HepG2 (cell line): ENCODE results near the gene OSGIN1. TPM values are rescaled to one million over a fixed set of nuclear protein-coding genes. Genes with fewer than 3 reads are reported as not detected.

Source experiments
- ATAC-seq: fragments of 200-7000 bp; cut with Tn5 transposase; 3 replicates; pipeline ENCODE4 v1.9.1; 2020; ENCODE audit warnings: mild to moderate bottlenecking, moderate library complexity
- BruUV-seq: library from RNA; stranded (reverse); fragments of 400-500 nt; replicated peaks from 2 replicates; lab custom pipeline; 2021; lab: Mats Ljungman, UMichigan
- CTCF ChIA-PET: fragments of 300-600 bp; formaldehyde crosslinking; extraction: SDS; loops from one replicate; lab custom pipeline; 2021; ENCODE audit warnings: low total read pairs, inconsistent platforms, low intra/inter-chr PET ratio; lab: Yijun Ruan, JAX
- POLR2A ChIA-PET: fragments of 350-600 bp; sonication (Branson Sonifier 250); formaldehyde crosslinking; loops from one replicate; lab custom pipeline; 2020; ENCODE audit warnings: antibody characterized with exemption, inconsistent platforms; lab: Yijun Ruan, JAX
- DNase-seq: peaks from one replicate; pipeline ENCODE4 v3.0.0-alpha.2; 2015; ENCODE audit warnings: low spot score
- FAIRE-seq: peaks from 3 replicates; lab custom pipeline; 2011; peaks lifted over from hg19 to GRCh38; lab: Jason Lieb, UNC
- H2AFZ ChIP-seq: one replicate; pipeline ENCODE4 v1.6.1; 2011; ENCODE audit warnings: low read length, inconsistent platforms
- H3K27ac ChIP-seq: fragments of 300-600 bp; 3 replicates; pipeline ENCODE4 v1.8.0; 2011; ENCODE audit warnings: mixed run types, mild to moderate bottlenecking, mixed read lengths, low read length, inconsistent platforms; ENCODE audit not compliant: insufficient read depth; ENCODE audit errors: extremely low read length
- H3K27me3 ChIP-seq, 2 experiments: fragments of 200-600 bp in 1 of 2; 2 replicates in 1 of 2; 3 replicates in 1 of 2; pipeline versions ENCODE4 v1.6.0 to v1.8.0; 2011; ENCODE audit warnings: low read length in 2 of 2, mild to moderate bottlenecking in 2 of 2, moderate library complexity in 2 of 2, inconsistent platforms in 1 of 2; ENCODE audit not compliant: insufficient read depth in 2 of 2, control insufficient read depth in 1 of 2
- H3K36me3 ChIP-seq, 2 experiments: fragments of 200-600 bp in 1 of 2; replicated peaks in 1 of 2; 2 replicates in 1 of 2; 3 replicates in 1 of 2; pipeline versions ENCODE4 v1.5.1 to v1.8.0; 2011; ENCODE audit warnings: low read length in 2 of 2, inconsistent platforms in 1 of 2; ENCODE audit not compliant: insufficient read depth in 2 of 2, control insufficient read depth in 1 of 2
- H3K4me1 ChIP-seq: 2 replicates; pipeline ENCODE4 v1.5.1; 2012; ENCODE audit warnings: low read length, inconsistent platforms; ENCODE audit not compliant: insufficient read depth
- H3K4me2 ChIP-seq: 2 replicates; pipeline ENCODE4 v1.6.0; 2011; ENCODE audit warnings: low read depth, low read length, inconsistent platforms
- H3K4me3 ChIP-seq, 3 experiments: fragments of 200-600 bp in 1 of 3; sonication (generic), shearing (Covaris generic) in 1 of 3; replicated peaks in 1 of 3; 2 replicates each; pipeline ENCODE4 v1.5.1; 2011 to 2016; ENCODE audit warnings: low read length in 3 of 3, inconsistent platforms in 2 of 3, low read depth in 2 of 3, mild to moderate bottlenecking in 2 of 3, control low read depth in 1 of 3, mixed read lengths in 1 of 3; ENCODE audit not compliant: insufficient read depth in 1 of 3
- H3K79me2 ChIP-seq: one replicate; pipeline ENCODE4 v1.6.1; 2011; ENCODE audit warnings: low read length, inconsistent platforms; ENCODE audit not compliant: insufficient read depth
- H3K9ac ChIP-seq: 2 replicates; pipeline ENCODE4 v1.6.0; 2011; ENCODE audit warnings: mild to moderate bottlenecking, low read depth, low read length, inconsistent platforms; ENCODE audit not compliant: insufficient read depth
- H3K9me3 ChIP-seq: 2 replicates; pipeline ENCODE4 v1.5.1; 2012; ENCODE audit warnings: mild to moderate bottlenecking, low read length
- H4K20me1 ChIP-seq: 2 replicates; pipeline ENCODE4 v1.6.0; 2011; ENCODE audit warnings: inconsistent platforms, mild to moderate bottlenecking, low read length, moderate library complexity; ENCODE audit not compliant: insufficient read depth
- AGO2 ChIP-seq: fragments of 200-400 bp; formaldehyde crosslinking; optimal IDR thresholded peaks from 2 replicates; pipeline ENCODE3; 2017; ENCODE audit warnings: mild to moderate bottlenecking, low read depth, low read length, moderate library complexity
- CENPX ChIP-seq: sonication (generic); formaldehyde crosslinking; IDR thresholded peaks from 2 replicates; pipeline ENCODE4 v1.9.0; 2021; ENCODE audit warnings: mild to moderate bottlenecking, missing genetic modification reagents, moderate library complexity
- FIP1L1 ChIP-seq: fragments of 200-400 bp; formaldehyde crosslinking; IDR thresholded peaks from 2 replicates; pipeline ENCODE4 v1.6.1; 2018; ENCODE audit warnings: low read depth, mild to moderate bottlenecking, low read length, moderate library complexity, borderline replicate concordance; ENCODE audit not compliant: insufficient read depth
- FLYWCH1 ChIP-seq: sonication (generic); formaldehyde crosslinking; IDR thresholded peaks from 2 replicates; pipeline ENCODE4 v1.8.1; 2023; ENCODE audit warnings: mild to moderate bottlenecking, missing genetic modification reagents
- NR3C1 ChIP-seq: sonication (generic); formaldehyde crosslinking; IDR thresholded peaks from 2 replicates; pipeline ENCODE4 v1.4.0; 2020; ENCODE audit warnings: missing genetic modification reagents
- RBFOX2 ChIP-seq: fragments of 200-400 bp; formaldehyde crosslinking; IDR thresholded peaks from 2 replicates; pipeline ENCODE4 v1.6.1; 2017; ENCODE audit warnings: low read depth, mild to moderate bottlenecking, low read length
- REPIN1 ChIP-seq: sonication (generic); formaldehyde crosslinking; IDR thresholded peaks from 2 replicates; pipeline ENCODE4 v1.8.0; 2022; ENCODE audit warnings: missing genetic modification reagents, low read depth, mild to moderate bottlenecking, borderline replicate concordance
- THYN1 ChIP-seq: sonication (generic); formaldehyde crosslinking; IDR thresholded peaks from 2 replicates; pipeline ENCODE4 v1.8.1; 2023; ENCODE audit warnings: low read depth, mild to moderate bottlenecking, moderate library complexity, missing genetic modification reagents, borderline replicate concordance
- WGBS: methylation state at CpG from one replicate; pipeline ENCODE4 v1.1.6; 2017; ENCODE audit warnings: low lambda C conversion rate; 5-methylcytosine and 5-hydroxymethylcytosine counted together
- in situ Hi-C: cut with HindIII; loops from 2 replicates; pipeline ENCODE4 v1.10.0; 2017; ENCODE audit warnings: low pct_unique_long_range_greater_than_20kb; ENCODE audit not compliant: extremely low pct_ligation_motif_present
- intact Hi-C: fragments of 100-400 bp; cut with micrococcal nuclease; formaldehyde crosslinking; loops from one replicate; pipeline ENCODE4 v1.10.0; 2022; ENCODE audit not compliant: unreplicated experiment
- polyA plus RNA-seq, 8 experiments: library from polyadenylated mRNA; depleted of rRNA in 3 of 8; stranded (reverse) in 7 of 8; unstranded in 1 of 8; fragments of >200 nt; fragmentation: Illumina TruSeq in 4 of 8; extraction: Trizol in 4 of 8; gene quantifications; 2 replicates each; pipeline versions ENCODE4 v1.2.1 to v1.2.3, GENCODE V29; 2011 to 2016; ENCODE audit warnings: low read depth in 4 of 8, missing spikeins in 1 of 8, mixed read lengths in 1 of 8; ENCODE audit not compliant: insufficient read depth in 1 of 8
- total RNA-seq, 5 experiments: library from RNA; depleted of rRNA; stranded (reverse); fragments of >200 nt; fragmentation: Illumina TruSeq; extraction: Trizol; gene quantifications; 2 replicates each; pipeline ENCODE4 v1.2.3, GENCODE V29; 2016; ENCODE audit warnings: low read depth in 1 of 5

The OSGIN1 gene
- total and polyA plus RNA-seq, 2 of the 13 experiments (the other 11 are each of a cell fraction or from before 2014, with no cell fraction given), result 20.5 to 27.1 TPM

DNA sequence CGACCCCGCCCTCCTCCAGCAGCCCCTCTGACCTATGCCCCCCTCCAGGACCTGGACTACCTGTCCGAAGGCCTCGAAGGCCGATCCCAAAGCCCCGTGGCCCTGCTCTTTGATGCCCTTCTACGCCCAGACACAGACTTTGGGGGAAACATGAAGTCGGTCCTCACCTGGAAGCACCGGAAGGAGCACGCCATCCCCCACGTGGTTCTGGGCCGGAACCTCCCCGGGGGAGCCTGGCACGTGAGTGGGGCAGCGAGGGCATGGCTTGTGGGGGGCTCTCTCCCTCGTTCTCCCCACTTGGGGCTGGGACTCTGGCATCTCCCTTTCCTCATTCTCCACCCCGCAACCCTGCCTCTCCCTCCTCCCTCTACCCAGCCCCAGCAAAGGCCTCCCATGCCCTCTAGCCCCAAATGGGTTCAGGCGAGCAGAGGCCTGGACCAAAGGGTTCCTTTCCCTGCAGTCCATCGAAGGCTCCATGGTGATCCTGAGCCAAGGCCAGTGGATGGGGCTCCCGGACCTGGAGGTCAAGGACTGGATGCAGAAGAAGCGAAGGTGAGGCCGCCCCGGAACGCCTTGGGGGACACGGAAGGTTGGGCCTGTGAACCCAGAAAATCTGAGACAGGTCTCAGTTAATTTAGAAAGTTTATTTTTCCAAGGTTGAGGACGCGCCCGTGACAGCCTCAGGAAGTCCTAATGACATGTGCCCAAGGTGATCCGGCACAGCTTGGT lies 7.6 kb downstream of the OSGIN1 start:
- no peak overlapping the region for H3K9ac ChIP-seq
- no peak overlapping the region for H3K27ac ChIP-seq
- no peak overlapping the region for H2AFZ ChIP-seq
- peaks cover 18% of the 10 kb centered on the region; the same call in 1 of the 2 replicates for H4K20me1 ChIP-seq
- peaks cover 55 to 90% of the 10 kb centered on the region in 2 experiments for H3K36me3 ChIP-seq
- FAIRE-seq (no peak), DNase-seq (no peak)
- intact Hi-C loops (no loop called here), in situ Hi-C loops (loop anchor here (25.0 kb wide), 1 partner anchor 227 kb away; the partner anchor contains the start of genes ADAD2 and TAF1C)
- peaks cover 4% of the 10 kb centered on the region for H3K79me2 ChIP-seq
- no peak overlapping the region for H3K4me3 ChIP-seq
- H3K27me3 ChIP-seq, result no peaks in the 10 kb centered on the region
- BruUV-seq, result no TSS peak
- POLR2A ChIA-PET, result no interaction called here
- TF ChIP-seq AGO2 (peak; percentile 79), RBFOX2 (0 out of 2 replicates have a peak, but pooled peaks have one; percentile 50), FLYWCH1 (no peak)
- TF ChIP-seq, all 625 proteins: peak for 2
- H3K9me3 ChIP-seq, result no peaks in the 10 kb centered on the region
- CTCF ChIA-PET, result no interaction called here
- no peak overlapping the region for H3K4me2 ChIP-seq
- H3K4me1 ChIP-seq, result peaks cover 14% of the 10 kb centered on the region; the same call in 1 of the 2 replicates
- WGBS, result 96% methylated on average over 29 of the region's 29 CpGs
- no peak for ATAC-seq

DNA sequence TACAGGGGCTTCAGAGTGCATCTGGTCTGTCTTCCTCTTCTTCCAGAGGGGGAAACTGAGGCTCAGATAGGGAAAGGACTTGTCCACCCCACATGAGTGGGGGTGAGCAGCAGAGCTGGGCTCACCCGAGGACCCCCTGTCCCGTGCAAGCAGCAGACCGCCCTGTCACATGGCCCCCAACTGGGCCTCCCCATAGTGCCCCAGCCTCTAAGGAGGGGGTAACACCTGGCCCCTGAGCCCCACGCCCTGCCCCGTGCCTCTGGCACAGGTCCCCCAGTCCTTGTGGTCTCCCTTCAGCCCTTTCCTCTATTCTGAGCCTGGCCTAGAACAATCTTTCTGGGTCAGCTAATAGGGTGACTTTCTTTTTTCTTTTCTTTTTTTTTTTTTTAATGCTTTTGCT lies 8.6 kb downstream of the OSGIN1 start:
- Histone ChIP-seq H3K27me3 (no peaks in the 10 kb centered on the region), H3K9me3 (no peaks in the 10 kb centered on the region), H3K36me3 (peaks cover 54 to 82% of the 10 kb centered on the region in 2 experiments)
- ChIA-PET CTCF (no interaction called here), POLR2A (no interaction called here)
- TF ChIP-seq NR3C1 (CRISPR knock-in tag) (no peak), CENPX (CRISPR knock-in tag) (no peak), RBFOX2 (peak; percentile 55), THYN1 (CRISPR knock-in tag) (no peak), AGO2 (peak; percentile 32), REPIN1 (CRISPR knock-in tag) (no peak), FIP1L1 (no peak)
- TF ChIP-seq, all 625 proteins: peak for 2
- no peak overlapping the region for H3K4me3 ChIP-seq
- 97% methylated on average over 5 of the region's 5 CpGs for WGBS
- ATAC-seq (no peak), DNase-seq (no peak), FAIRE-seq (no peak)
- peaks cover 1% of the 10 kb centered on the region for H3K79me2 ChIP-seq
- intact Hi-C loops, result no loop called here
- no TSS peak for BruUV-seq
- H3K4me1 ChIP-seq, result peaks cover 5% of the 10 kb centered on the region; the same call in 1 of the 2 replicates
- no peak overlapping the region for H3K27ac ChIP-seq
- H3K9ac ChIP-seq, result no peak overlapping the region
- no peak overlapping the region for H2AFZ ChIP-seq
- in situ Hi-C loops, result loop anchor here (25.0 kb wide), 1 partner anchor 226 kb away; the partner anchor contains the start of genes ADAD2 and TAF1C
- peaks cover 14% of the 10 kb centered on the region; the same call in 1 of the 2 replicates for H4K20me1 ChIP-seq
- no peak overlapping the region for H3K4me2 ChIP-seq
